Endothelial cell of umbilical vein (primary cell): ENCODE data around the gene KCNH1. TPM values are rescaled to one million over a fixed set of nuclear protein-coding genes. Genes with fewer than 3 reads are reported as not detected.

ENCODE experiments used
- BruUV-seq: library from RNA; stranded (reverse); fragments of 400-500 nt; replicated peaks from 2 replicates; lab custom pipeline; 2021; lab: Mats Ljungman, UMichigan
- CTCF ChIA-PET: fragments of 300-600, 350-600 bp; sonication (Branson Sonifier 250); formaldehyde crosslinking; loops from one replicate; lab custom pipeline; 2021; ENCODE audit warnings: antibody characterized with exemption, inconsistent platforms; lab: Charles Lee
- POLR2A ChIA-PET: fragments of 300-600, 350-600 bp; sonication (Branson Sonifier 250); formaldehyde crosslinking; loops from one replicate; lab custom pipeline; 2021; ENCODE audit warnings: antibody characterized with exemption, inconsistent platforms; lab: Charles Lee
- DNase-seq: peaks from one replicate; pipeline ENCODE4 v3.0.0-alpha.2; 2011; ENCODE audit warnings: low read depth, low spot score
- FAIRE-seq: peaks from 2 replicates; lab custom pipeline; 2011; peaks lifted over from hg19 to GRCh38; lab: Jason Lieb, UNC
- H2AFZ ChIP-seq: 2 replicates; pipeline ENCODE4 v1.6.0; 2012; ENCODE audit warnings: low read depth, low read length, control low read depth, inconsistent platforms
- H3K27ac ChIP-seq: 2 replicates; pipeline ENCODE4 v1.5.1; 2011; ENCODE audit warnings: low read depth, mild to moderate bottlenecking, control low read depth, low read length, moderate library complexity; ENCODE audit not compliant: insufficient read depth
- H3K27me3 ChIP-seq, 2 experiments: 2 replicates each; pipeline versions ENCODE4 v1.6.0 to v1.6.1; 2011; ENCODE audit warnings: low read length in 2 of 2, mixed read lengths in 1 of 2; ENCODE audit not compliant: control insufficient read depth in 2 of 2, insufficient read depth in 2 of 2
- H3K36me3 ChIP-seq, 2 experiments: 2 replicates in 1 of 2; 3 replicates in 1 of 2; pipeline ENCODE4 v1.5.1; 2011; ENCODE audit warnings: low read length in 2 of 2, mild to moderate bottlenecking in 1 of 2, moderate library complexity in 1 of 2; ENCODE audit not compliant: control insufficient read depth in 2 of 2, insufficient read depth in 2 of 2; ENCODE audit errors: extremely low read depth in 1 of 2
- H3K4me1 ChIP-seq: 3 replicates; pipeline ENCODE4 v1.5.1; 2011; ENCODE audit warnings: mild to moderate bottlenecking, low read length; ENCODE audit not compliant: control insufficient read depth, insufficient read depth; ENCODE audit errors: extremely low read depth
- H3K4me2 ChIP-seq: 2 replicates; pipeline ENCODE4 v1.6.1; 2011; ENCODE audit warnings: low read length, control low read depth, mixed read lengths; ENCODE audit not compliant: insufficient read depth
- H3K4me3 ChIP-seq, 3 experiments: fragments of 200-600 bp in 1 of 3; sonication (generic), shearing (Covaris generic) in 1 of 3; replicated peaks in 1 of 3; 2 replicates each; pipeline ENCODE4 v1.5.1; 2011 to 2016; ENCODE audit warnings: control low read depth in 3 of 3, low read length in 3 of 3, mild to moderate bottlenecking in 2 of 3, inconsistent platforms in 1 of 3, low read depth in 1 of 3, moderate library complexity in 1 of 3; ENCODE audit not compliant: insufficient read depth in 1 of 3
- H3K79me2 ChIP-seq: 2 replicates; pipeline ENCODE4 v1.6.0; 2012; ENCODE audit warnings: low read length, inconsistent platforms; ENCODE audit not compliant: control insufficient read depth, insufficient read depth
- H3K9ac ChIP-seq: replicated peaks from 2 replicates; pipeline ENCODE3; 2011; ENCODE audit warnings: low read length, control low read depth; ENCODE audit not compliant: insufficient read depth; ENCODE audit errors: extremely low read depth
- H3K9me1 ChIP-seq: replicated peaks from 3 replicates; pipeline ENCODE4 v1.6.0; 2011; ENCODE audit warnings: mild to moderate bottlenecking, low read length; ENCODE audit not compliant: control insufficient read depth, insufficient read depth; ENCODE audit errors: extremely low read depth
- H3K9me3 ChIP-seq: replicated peaks from 2 replicates; pipeline ENCODE4 v1.5.1; 2012; ENCODE audit warnings: low read length, inconsistent platforms; ENCODE audit not compliant: control insufficient read depth, insufficient read depth
- H4K20me1 ChIP-seq: replicated peaks from 2 replicates; pipeline ENCODE3; 2011; ENCODE audit warnings: mild to moderate bottlenecking, low read length; ENCODE audit not compliant: control insufficient read depth, insufficient read depth; ENCODE audit errors: extremely low read depth
- CTCF ChIP-seq, 2 donors: IDR thresholded peaks; 1 replicate in 1 of 2; 2 replicates in 1 of 2; pipeline ENCODE4 v1.5.1; 2011; ENCODE audit warnings: low read length in 2 of 2, mild to moderate bottlenecking in 2 of 2, moderate library complexity in 2 of 2, control low read depth in 1 of 2, inconsistent platforms in 1 of 2, low read depth in 1 of 2; ENCODE audit not compliant: insufficient read depth in 1 of 2; ENCODE audit errors: extremely low read depth in 1 of 2
- EZH2 ChIP-seq: IDR thresholded peaks from 2 replicates; pipeline ENCODE4 v1.6.1; 2012; ENCODE audit warnings: borderline replicate concordance, low read depth, mild to moderate bottlenecking, moderate library complexity, low read length, inconsistent platforms; ENCODE audit not compliant: severe bottlenecking
- FOS ChIP-seq: IDR thresholded peaks from 2 replicates; pipeline ENCODE4 v1.6.1; 2011; ENCODE audit warnings: mild to moderate bottlenecking, low read length, moderate library complexity, borderline replicate concordance; ENCODE audit not compliant: insufficient read depth
- GATA2 ChIP-seq: IDR thresholded peaks from 2 replicates; pipeline ENCODE4 v1.7.0; 2011; ENCODE audit warnings: low read depth, mild to moderate bottlenecking, moderate library complexity, mixed read lengths, low read length; ENCODE audit not compliant: insufficient read length, insufficient read depth
- JUN ChIP-seq: IDR thresholded peaks from 2 replicates; pipeline ENCODE4 v1.6.1; 2011; ENCODE audit warnings: borderline replicate concordance, low read depth; ENCODE audit not compliant: insufficient read length, insufficient read depth
- MAX ChIP-seq: IDR thresholded peaks from 2 replicates; pipeline ENCODE4 v1.6.1; 2011; ENCODE audit not compliant: insufficient read depth, insufficient read length
- MYC ChIP-seq: IDR thresholded peaks from one replicate; pipeline ENCODE4 v1.6.1; 2011; ENCODE audit warnings: mild to moderate bottlenecking, low read depth, low read length
- POLR2A ChIP-seq: IDR thresholded peaks from 2 replicates; pipeline ENCODE4 v1.6.1; 2012; ENCODE audit warnings: low read depth, mild to moderate bottlenecking, control low read depth, low read length
- POLR2AphosphoS5 ChIP-seq: IDR thresholded peaks from 2 replicates; pipeline ENCODE4 v1.6.1; 2012; ENCODE audit warnings: low read depth, mild to moderate bottlenecking, control low read depth, low read length, moderate library complexity; ENCODE audit not compliant: insufficient read depth
- dilution Hi-C: fragments of 300-500 bp; cut with MboI; formaldehyde crosslinking; loops from one replicate; pipeline ENCODE4 v1.15.0; 2019; ENCODE audit warnings: low sequenced_read_pairs; ENCODE audit not compliant: extremely low pct_ligation_motif_present
- intact Hi-C: fragments of 100-400 bp; cut with micrococcal nuclease; formaldehyde crosslinking; loops from one replicate; pipeline ENCODE4 v1.10.0; 2022
- polyA plus RNA-seq, 4 experiments: library from polyadenylated mRNA; depleted of rRNA in 3 of 4; stranded (reverse) in 3 of 4; unstranded in 1 of 4; fragments of >200 nt; gene quantifications; 2 replicates each; pipeline versions ENCODE4 v1.2.1 to v1.2.3, GENCODE V29; 2011 to 2012; ENCODE audit warnings: missing spikeins in 1 of 4
- total RNA-seq: library from RNA; stranded (reverse); gene quantifications from 2 replicates; pipeline ENCODE4 v1.2.3, GENCODE V29; 2021

Gene KCNH1
- total and polyA plus RNA-seq, 2 donors (not counting 3 experiments of a cell fraction or from before 2014, with no cell fraction given), result not detected

- Histone ChIP-seq H3K4me1 (no peaks in the 10 kb centered on the region), H3K9me3 (no peaks in the 10 kb centered on the region), H4K20me1 (no peaks in the 10 kb centered on the region), H3K4me3 (no peak overlapping the region), H3K27ac (no peak overlapping the region), H3K4me2 (no peak overlapping the region), H3K9me1 (no peaks in the 10 kb centered on the region), H3K36me3 (no peaks in the 10 kb centered on the region), H3K79me2 (no peaks in the 10 kb centered on the region), H2AFZ (no peak overlapping the region), H3K27me3 (no peaks in the 10 kb centered on the region), H3K9ac (no peak overlapping the region)
- ChIA-PET CTCF (no interaction called here), POLR2A (no interaction called here)
- TF ChIP-seq FOS (no peak), JUN (no peak), POLR2A (no peak), MAX (no peak), EZH2 (no peak), GATA2 (no peak), MYC (no peak), CTCF (IDR thresholded peaks at IDR 0.05; ENCODE audit: extremely low read depth in 1 of 2, insufficient read depth in 1 of 2, low read depth in 1 of 2, low read length in 2 of 2) (no peak), POLR2AphosphoS5 (no peak)
- dilution Hi-C loops (no loop called here), intact Hi-C loops (no loop called here)
- no peak for DNase-seq
- no TSS peak for BruUV-seq
- FAIRE-seq, result no peak
Measured at GRCh38 chr1:210790196-210790595, 343.8 kb downstream of the KCNH1 start.
